H1 (cell line): ENCODE measurements around the gene ARF6. TPM values are rescaled to one million over a fixed set of nuclear protein-coding genes. Genes with fewer than 3 reads are reported as not detected.

Experiments used
- CTCF ChIA-PET: fragments of 300-600 bp; sonication (Branson Sonifier 250); formaldehyde crosslinking; loops from one replicate; lab custom pipeline; 2021; ENCODE audit not compliant: partially characterized antibody; lab: Charles Lee
- POLR2A ChIA-PET: fragments of 300-600 bp; sonication (Branson Sonifier 250); formaldehyde crosslinking; loops from one replicate; lab custom pipeline; 2021; ENCODE audit warnings: inconsistent platforms; ENCODE audit not compliant: partially characterized antibody; lab: Charles Lee
- DNase-seq, 2 experiments: peaks; one replicate each; pipeline versions ENCODE4 v3.0.0 to v3.0.0-alpha.2; 2010 to 2022; ENCODE audit warnings: low spot score in 2 of 2, low read depth in 1 of 2, mixed read lengths in 1 of 2
- FAIRE-seq: peaks from 2 replicates; lab custom pipeline; 2011; peaks lifted over from hg19 to GRCh38; lab: Jason Lieb, UNC
- H2AFZ ChIP-seq: 2 replicates; pipeline ENCODE4 v1.8.1; 2012; ENCODE audit warnings: low read length, inconsistent platforms
- H2AK5ac ChIP-seq: 2 replicates; pipeline ENCODE4 v1.6.1; 2013; ENCODE audit warnings: low read depth, low read length
- H2BK120ac ChIP-seq: replicated peaks from 2 replicates; pipeline ENCODE3; 2013; ENCODE audit warnings: low read depth, low read length, inconsistent platforms
- H2BK12ac ChIP-seq: 2 replicates; pipeline ENCODE4 v1.6.1; 2013; ENCODE audit warnings: low read depth, low read length
- H2BK15ac ChIP-seq: 2 replicates; pipeline ENCODE4 v1.6.1; 2013; ENCODE audit warnings: low read length
- H2BK20ac ChIP-seq: 2 replicates; pipeline ENCODE4 v1.6.1; 2013; ENCODE audit warnings: low read length
- H2BK5ac ChIP-seq: 2 replicates; pipeline ENCODE4 v1.6.1; 2013; ENCODE audit warnings: low read depth, low read length
- H3K14ac ChIP-seq: 2 replicates; pipeline ENCODE4 v1.6.1; 2013; ENCODE audit warnings: inconsistent platforms; ENCODE audit not compliant: insufficient read length
- H3K18ac ChIP-seq: 2 replicates; pipeline ENCODE4 v1.6.1; 2013; ENCODE audit warnings: low read length; ENCODE audit errors: extremely low read depth
- H3K23ac ChIP-seq: 2 replicates; pipeline ENCODE4 v1.6.1; 2013; ENCODE audit warnings: inconsistent platforms; ENCODE audit not compliant: insufficient read length
- H3K23me2 ChIP-seq: 2 replicates; pipeline ENCODE4 v1.6.1; 2013; ENCODE audit warnings: low read depth, low read length
- H3K27ac ChIP-seq: 2 replicates; pipeline ENCODE4 v1.6.1; 2011; ENCODE audit warnings: low read depth, low read length, inconsistent platforms
- H3K27me3 ChIP-seq, 4 experiments: replicated peaks in 1 of 4; 1 replicate in 1 of 4; 2 replicates in 3 of 4; pipeline versions ENCODE4 v1.6.1 to v1.8.1; 2011 to 2013; ENCODE audit warnings: low read length in 3 of 4, mild to moderate bottlenecking in 3 of 4, inconsistent platforms in 2 of 4, mixed read lengths in 2 of 4, moderate library complexity in 1 of 4; ENCODE audit not compliant: control insufficient read depth in 3 of 4, insufficient read depth in 3 of 4; ENCODE audit errors: extremely low read depth in 1 of 4
- H3K36me3 ChIP-seq, 4 experiments: 2 replicates each; pipeline versions ENCODE4 v1.6.1 to v1.8.1; 2011 to 2013; ENCODE audit warnings: mild to moderate bottlenecking in 4 of 4, low read length in 3 of 4, moderate library complexity in 2 of 4, control low read depth in 1 of 4, inconsistent platforms in 1 of 4; ENCODE audit not compliant: insufficient read depth in 4 of 4, control insufficient read depth in 2 of 4
- H3K4ac ChIP-seq: replicated peaks from 2 replicates; pipeline ENCODE3; 2013; ENCODE audit warnings: low read length, low read depth, mixed read lengths, inconsistent platforms; ENCODE audit not compliant: insufficient read length
- H3K4me1 ChIP-seq, 4 experiments: replicated peaks in 1 of 4; 1 replicate in 1 of 4; 2 replicates in 3 of 4; pipeline versions ENCODE4 v1.6.1 to v1.8.1; 2011 to 2013; ENCODE audit warnings: low read length in 3 of 4, inconsistent platforms in 2 of 4, mixed read lengths in 1 of 4; ENCODE audit not compliant: insufficient read depth in 4 of 4, control insufficient read depth in 3 of 4
- H3K4me2 ChIP-seq, 2 experiments: 2 replicates each; pipeline versions ENCODE4 v1.6.1 to v1.8.1; 2011 to 2013; ENCODE audit warnings: low read depth in 2 of 2, low read length in 2 of 2, control low read depth in 1 of 2, inconsistent platforms in 1 of 2, mild to moderate bottlenecking in 1 of 2; ENCODE audit not compliant: insufficient read depth in 1 of 2
- H3K4me3 ChIP-seq, 4 experiments: fragments of 200-600, 300-600 bp in 1 of 4; sonication (generic), shearing (Covaris generic), sonication (Bioruptor Twin) in 1 of 4; 2 replicates each; pipeline versions ENCODE4 v1.5.1 to v1.8.1; 2011 to 2016; ENCODE audit warnings: low read length in 4 of 4, low read depth in 3 of 4, control low read depth in 2 of 4, inconsistent platforms in 2 of 4, mild to moderate bottlenecking in 2 of 4, mixed read lengths in 1 of 4, moderate library complexity in 1 of 4; ENCODE audit not compliant: insufficient read depth in 2 of 4; ENCODE audit errors: extremely low read depth in 1 of 4
- H3K56ac ChIP-seq: replicated peaks from 2 replicates; pipeline ENCODE3; 2013; ENCODE audit warnings: low read depth, mild to moderate bottlenecking, mixed read lengths, low read length, inconsistent platforms; ENCODE audit not compliant: insufficient read length
- H3K79me1 ChIP-seq: 2 replicates; pipeline ENCODE4 v1.6.1; 2013; ENCODE audit warnings: low read depth, low read length, control low read depth
- H3K79me2 ChIP-seq, 2 experiments: 2 replicates each; pipeline versions ENCODE4 v1.6.1 to v1.8.1; 2012 to 2013; ENCODE audit warnings: low read length in 2 of 2, mild to moderate bottlenecking in 2 of 2, inconsistent platforms in 1 of 2; ENCODE audit not compliant: insufficient read depth in 2 of 2, control insufficient read depth in 1 of 2
- H3K9ac ChIP-seq, 4 experiments: replicated peaks in 1 of 4; 1 replicate in 1 of 4; 2 replicates in 3 of 4; pipeline versions ENCODE4 v1.6.1 to v1.8.1; 2011 to 2013; ENCODE audit warnings: low read depth in 3 of 4, low read length in 3 of 4, control low read depth in 2 of 4, mild to moderate bottlenecking in 2 of 4, moderate library complexity in 2 of 4, inconsistent platforms in 1 of 4; ENCODE audit errors: extremely low read depth in 1 of 4
- H3K9me3 ChIP-seq, 2 experiments: 2 replicates each; pipeline versions ENCODE4 v1.6.1 to v1.8.1; 2012 to 2013; ENCODE audit warnings: mild to moderate bottlenecking in 2 of 2, moderate library complexity in 2 of 2, control low read depth in 1 of 2, inconsistent platforms in 1 of 2, low read depth in 1 of 2, low read length in 1 of 2, mixed read lengths in 1 of 2; ENCODE audit not compliant: insufficient read depth in 2 of 2
- H4K20me1 ChIP-seq, 2 experiments: replicated peaks in 1 of 2; 2 replicates each; pipeline versions ENCODE3 to v1.8.1; 2011 to 2013; ENCODE audit warnings: inconsistent platforms in 2 of 2, low read length in 2 of 2, mild to moderate bottlenecking in 1 of 2; ENCODE audit not compliant: insufficient read depth in 2 of 2, control insufficient read depth in 1 of 2
- H4K5ac ChIP-seq: 2 replicates; pipeline ENCODE4 v1.6.1; 2013; ENCODE audit warnings: low read length, low read depth, mixed read lengths, inconsistent platforms; ENCODE audit not compliant: insufficient read length
- H4K8ac ChIP-seq: 2 replicates; pipeline ENCODE4 v1.8.0; 2013; ENCODE audit warnings: mild to moderate bottlenecking, moderate library complexity, low read length, inconsistent platforms; ENCODE audit not compliant: insufficient read depth; ENCODE audit errors: extremely low read depth
- H4K91ac ChIP-seq: replicated peaks from 2 replicates; pipeline ENCODE3; 2013; ENCODE audit warnings: low read length, mixed read lengths, inconsistent platforms; ENCODE audit not compliant: insufficient read length
- BACH1 ChIP-seq: IDR thresholded peaks from 2 replicates; pipeline ENCODE4 v1.6.1; 2012; ENCODE audit warnings: low read length, improper control_type of control experiment
- CBX5 ChIP-seq: fragments of 300-800, 300-1000 bp; sonication (generic); IDR thresholded peaks from 2 replicates; pipeline ENCODE4 v1.7.1; 2016; ENCODE audit warnings: antibody characterized with exemption, low read length, low read depth
- GTF2F1 ChIP-seq: IDR thresholded peaks from 2 replicates; pipeline ENCODE4 v1.6.1; 2012; ENCODE audit warnings: low read depth, low read length, improper control_type of control experiment, borderline replicate concordance
- MAFK ChIP-seq: IDR thresholded peaks from 2 replicates; pipeline ENCODE4 v1.6.1; 2012; ENCODE audit warnings: low read depth, mild to moderate bottlenecking, improper control_type of control experiment, low read length
- POLR2A ChIP-seq, 2 experiments: IDR thresholded peaks; 1 replicate in 1 of 2; 2 replicates in 1 of 2; pipeline ENCODE4 v1.6.1; 2011; ENCODE audit warnings: low read depth in 2 of 2, low read length in 2 of 2, mild to moderate bottlenecking in 2 of 2; ENCODE audit errors: control extremely low read depth in 1 of 2
- RNF2 ChIP-seq: fragments of 200-900, 300-1000 bp; sonication (generic); IDR thresholded peaks from 2 replicates; pipeline ENCODE4 v1.7.1; 2016; ENCODE audit warnings: borderline replicate concordance, low read depth, mild to moderate bottlenecking, antibody characterized with exemption, low read length; ENCODE audit not compliant: poor library complexity, severe bottlenecking; ENCODE audit errors: missing control alignments
- SIN3A ChIP-seq, 2 experiments: IDR thresholded peaks in 1 of 2; conservative IDR thresholded peaks in 1 of 2; 2 replicates each; pipeline ENCODE4 v1.6.1; 2011 to 2012; ENCODE audit warnings: low read length in 2 of 2, improper control_type of control experiment in 1 of 2, low read depth in 1 of 2, mild to moderate bottlenecking in 1 of 2
- SIRT6 ChIP-seq: IDR thresholded peaks from one replicate; pipeline ENCODE4 v1.7.1; 2012; ENCODE audit warnings: low read length, inconsistent platforms
- TAF7 ChIP-seq: optimal IDR thresholded peaks from 2 replicates; pipeline ENCODE3; 2011; ENCODE audit warnings: low read depth, mild to moderate bottlenecking, inconsistent platforms, low read length, moderate library complexity, borderline replicate concordance
- TEAD4 ChIP-seq: IDR thresholded peaks from 2 replicates; pipeline ENCODE4 v1.6.1; 2012; ENCODE audit warnings: low read depth, low read length, inconsistent platforms, mixed read lengths
- ZNF274 ChIP-seq: IDR thresholded peaks from 2 replicates; pipeline ENCODE4 v1.7.0; 2012; ENCODE audit warnings: low read length, borderline replicate concordance; ENCODE audit errors: extremely low read depth
- polyA plus RNA-seq, 7 experiments: library from polyadenylated mRNA; depleted of rRNA in 3 of 7; stranded (reverse) in 5 of 7; unstranded in 2 of 7; fragments of >200 nt in 5 of 7; fragments of 200-250 nt in 2 of 7; gene quantifications; 1 replicate in 5 of 7; 2 replicates in 1 of 7; 4 replicates in 1 of 7; pipeline versions ENCODE4 v1.2.1 to v1.2.3, GENCODE V29; 2011 to 2013; ENCODE audit warnings: missing spikeins in 2 of 7, mixed read lengths in 2 of 7
- total RNA-seq: library from RNA; stranded (reverse); fragmentation: NEBNext Ultra II Directional; extraction: Animal tissue kit (Norgen Biotek cat#: 25700); gene quantifications from 2 replicates; pipeline ENCODE4 v1.2.1, GENCODE V29; 2021

ARF6 gene
- total and polyA plus RNA-seq, 2 of the 8 experiments (the other 6 are each of a cell fraction or from before 2014, with no cell fraction given), result 17.2 to 56.7 TPM

DNA sequence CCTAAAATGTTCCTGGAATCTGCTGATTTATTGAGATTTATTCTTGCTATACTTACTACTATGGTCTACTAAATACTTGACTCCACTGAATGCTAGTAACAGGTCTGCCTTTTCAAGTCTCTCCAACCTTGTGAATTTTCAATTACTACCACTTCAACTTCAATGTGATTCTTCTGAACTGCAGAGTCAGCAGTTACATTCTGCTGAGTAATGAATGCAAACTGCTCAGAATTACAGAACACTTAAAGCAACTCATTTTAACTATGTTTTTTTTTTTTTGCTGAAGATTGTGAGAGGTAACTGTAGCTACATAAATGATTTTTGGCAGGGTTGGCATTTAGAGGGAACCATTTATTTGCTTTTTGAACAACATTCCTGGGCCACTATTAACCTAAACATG lies 41.8 kb downstream of the ARF6 start:
- no peaks in the 10 kb centered on the region for H3K36me3 ChIP-seq
- H2AK5ac ChIP-seq, result no peak overlapping the region
- no peak overlapping the region for H3K27ac ChIP-seq
- no peak overlapping the region for H2BK5ac ChIP-seq
- H3K4me1 ChIP-seq, result no peaks in the 10 kb centered on the region
- no peak overlapping the region for H3K4me2 ChIP-seq
- H3K9ac ChIP-seq, result no peak overlapping the region
- no peak overlapping the region for H3K23ac ChIP-seq
- no peak overlapping the region for H4K5ac ChIP-seq
- H3K18ac ChIP-seq, result no peak overlapping the region
- no peaks in the 10 kb centered on the region for H3K23me2 ChIP-seq
- no peaks in the 10 kb centered on the region for H4K20me1 ChIP-seq
- DNase-seq, result no peak
- FAIRE-seq, result no peak
- H2BK15ac ChIP-seq, result no peak overlapping the region
- POLR2A ChIA-PET, result no interaction called here
- no peak overlapping the region for H3K14ac ChIP-seq
- no peaks in the 10 kb centered on the region for H3K79me2 ChIP-seq
- H3K4ac ChIP-seq, result no peak overlapping the region
- H2BK120ac ChIP-seq, result no peak overlapping the region
- H2BK20ac ChIP-seq, result no peak overlapping the region
- TF ChIP-seq POLR2A (IDR thresholded peaks at IDR 0.05; ENCODE audit: control extremely low read depth in 1 of 2, low read depth in 2 of 2, low read length in 2 of 2), result no peak
- TF ChIP-seq ZNF274, result no peak
- TF ChIP-seq MAFK, result peak; percentile 92
- TF ChIP-seq SIRT6, result no peak
- no peak for TF ChIP-seq TEAD4
- peak; percentile 97 for TF ChIP-seq BACH1
- TF ChIP-seq CBX5, result no peak
- TF ChIP-seq TAF7, result no peak
- no peak for TF ChIP-seq GTF2F1
- TF ChIP-seq RNF2, result no peak
- TF ChIP-seq SIN3A (conservative IDR thresholded peaks at IDR 0.05 in 1 of 2, IDR thresholded peaks at IDR 0.05 in 1 of 2; ENCODE audit: low read depth in 1 of 2, low read length in 2 of 2), result no peak
- TF ChIP-seq, all 59 proteins: peak for 2
- CTCF ChIA-PET, result interaction anchor here (1.0 kb wide), 1 partner anchor 112 kb away, joined by 4 read pairs; no protein-coding TSS in a partner anchor
- no peak overlapping the region for H4K91ac ChIP-seq
- no peak overlapping the region for H2BK12ac ChIP-seq
- H3K56ac ChIP-seq, result no peak overlapping the region
- H3K79me1 ChIP-seq, result no peaks in the 10 kb centered on the region
- no peak overlapping the region for H4K8ac ChIP-seq
- no peak overlapping the region for H2AFZ ChIP-seq
- H3K4me3 ChIP-seq, result no peak overlapping the region
- no peaks in the 10 kb centered on the region for H3K27me3 ChIP-seq
- H3K9me3 ChIP-seq, result 0 out of 4 replicates have a peak, but pooled peaks cover 0 to 7% of the 10 kb centered on the region in 2 experiments
